Nephron progenitor cell (in vitro differentiated cells): ENCODE data around the gene SNED1.

Experiments used
- DNase-seq: peaks from one replicate; pipeline ENCODE4 v3.0.0; 2021
- H3K27ac Mint-ChIP-seq: 2 replicates; pipeline ENCODE4 v1.8.0; 2021; ENCODE audit warnings: mild to moderate bottlenecking, moderate library complexity, mixed read lengths
- H3K27me3 Mint-ChIP-seq: 2 replicates; pipeline ENCODE4 v1.8.0; 2021; ENCODE audit warnings: mild to moderate bottlenecking, low read depth, mixed read lengths; ENCODE audit not compliant: poor library complexity
- H3K36me3 Mint-ChIP-seq: 2 replicates; pipeline ENCODE4 v1.8.0; 2021; ENCODE audit warnings: low read depth, mixed read lengths
- H3K4me1 Mint-ChIP-seq: 2 replicates; pipeline ENCODE4 v1.8.0; 2021; ENCODE audit warnings: mixed read lengths
- H3K4me3 Mint-ChIP-seq: 2 replicates; pipeline ENCODE4 v1.8.0; 2021; ENCODE audit warnings: mild to moderate bottlenecking, moderate library complexity, mixed read lengths
- H3K9me3 Mint-ChIP-seq: 2 replicates; pipeline ENCODE4 v1.8.0; 2021; ENCODE audit warnings: mild to moderate bottlenecking, moderate library complexity, mixed read lengths
- TF ChIP-seq, protein P1 (sequence below): fragments of 200-600 bp; sonication (generic); IDR thresholded peaks from 2 replicates; pipeline ENCODE4 v1.5.0; 2021; ENCODE audit warnings: antibody characterized with exemption

Gene SNED1

DNA sequence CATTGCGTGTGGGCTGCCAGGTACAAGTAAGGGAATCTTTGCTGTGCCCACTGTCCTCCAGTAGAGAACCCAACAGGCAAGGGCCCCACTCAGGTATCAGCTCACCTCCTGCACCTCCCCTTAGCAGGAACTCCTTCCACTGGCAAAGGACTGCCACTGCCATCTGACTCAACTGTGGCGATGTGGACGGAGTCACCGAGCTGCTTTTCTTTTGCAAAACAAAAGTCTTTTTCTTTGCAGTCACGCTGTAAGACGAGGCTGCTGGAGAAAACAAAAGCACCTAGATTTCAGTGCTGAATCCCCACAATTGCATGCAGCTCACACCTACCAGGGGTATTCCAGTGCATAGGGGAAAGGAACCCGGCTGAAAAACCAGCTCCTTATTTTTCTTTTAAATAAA is 95.8 kb downstream of the SNED1 start:
- no peak for DNase-seq
- TF ChIP-seq, protein P1, sequence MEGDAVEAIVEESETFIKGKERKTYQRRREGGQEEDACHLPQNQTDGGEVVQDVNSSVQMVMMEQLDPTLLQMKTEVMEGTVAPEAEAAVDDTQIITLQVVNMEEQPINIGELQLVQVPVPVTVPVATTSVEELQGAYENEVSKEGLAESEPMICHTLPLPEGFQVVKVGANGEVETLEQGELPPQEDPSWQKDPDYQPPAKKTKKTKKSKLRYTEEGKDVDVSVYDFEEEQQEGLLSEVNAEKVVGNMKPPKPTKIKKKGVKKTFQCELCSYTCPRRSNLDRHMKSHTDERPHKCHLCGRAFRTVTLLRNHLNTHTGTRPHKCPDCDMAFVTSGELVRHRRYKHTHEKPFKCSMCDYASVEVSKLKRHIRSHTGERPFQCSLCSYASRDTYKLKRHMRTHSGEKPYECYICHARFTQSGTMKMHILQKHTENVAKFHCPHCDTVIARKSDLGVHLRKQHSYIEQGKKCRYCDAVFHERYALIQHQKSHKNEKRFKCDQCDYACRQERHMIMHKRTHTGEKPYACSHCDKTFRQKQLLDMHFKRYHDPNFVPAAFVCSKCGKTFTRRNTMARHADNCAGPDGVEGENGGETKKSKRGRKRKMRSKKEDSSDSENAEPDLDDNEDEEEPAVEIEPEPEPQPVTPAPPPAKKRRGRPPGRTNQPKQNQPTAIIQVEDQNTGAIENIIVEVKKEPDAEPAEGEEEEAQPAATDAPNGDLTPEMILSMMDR, result no peak
- Mint-ChIP-seq H3K27ac (no peak overlapping the region), H3K4me1 (peaks cover 27% of the 10 kb centered on the region), H3K9me3 (no peaks in the 10 kb centered on the region), H3K4me3 (no peak overlapping the region), H3K36me3 (peaks cover 50% of the 10 kb centered on the region), H3K27me3 (no peaks in the 10 kb centered on the region)

DNA sequence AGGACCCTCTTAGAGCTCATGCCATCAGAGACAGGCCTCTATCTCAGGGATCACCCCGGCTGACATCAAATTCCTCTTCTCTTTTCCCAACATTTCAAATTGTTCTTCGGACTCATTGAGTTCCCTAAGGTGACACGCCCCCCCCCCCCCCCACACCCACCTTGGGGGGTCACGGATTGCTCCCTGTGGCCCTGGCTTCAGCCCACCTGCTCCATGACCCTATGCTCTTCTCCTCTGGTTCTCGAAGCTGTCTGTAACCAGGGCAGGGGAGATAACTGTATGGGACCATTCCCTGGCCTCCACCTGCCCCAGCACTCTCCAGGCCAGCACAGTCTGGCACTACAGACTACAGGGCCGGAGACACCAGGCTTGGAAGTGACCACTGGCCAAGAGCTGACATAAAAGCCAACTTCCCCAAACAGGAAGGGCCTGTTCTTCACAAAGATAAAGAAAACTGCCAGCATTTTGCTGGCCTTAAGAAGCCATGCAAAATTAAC is 96.6 kb downstream of the SNED1 start:
- no peaks in the 10 kb centered on the region for H3K9me3 Mint-ChIP-seq
- TF ChIP-seq, protein P1, result no peak
- H3K27ac Mint-ChIP-seq, result no peak overlapping the region
- peaks cover 27% of the 10 kb centered on the region for H3K4me1 Mint-ChIP-seq
- H3K4me3 Mint-ChIP-seq, result no peak overlapping the region
- DNase-seq, result no peak
- peaks cover 52% of the 10 kb centered on the region for H3K36me3 Mint-ChIP-seq
- no peaks in the 10 kb centered on the region for H3K27me3 Mint-ChIP-seq

DNA sequence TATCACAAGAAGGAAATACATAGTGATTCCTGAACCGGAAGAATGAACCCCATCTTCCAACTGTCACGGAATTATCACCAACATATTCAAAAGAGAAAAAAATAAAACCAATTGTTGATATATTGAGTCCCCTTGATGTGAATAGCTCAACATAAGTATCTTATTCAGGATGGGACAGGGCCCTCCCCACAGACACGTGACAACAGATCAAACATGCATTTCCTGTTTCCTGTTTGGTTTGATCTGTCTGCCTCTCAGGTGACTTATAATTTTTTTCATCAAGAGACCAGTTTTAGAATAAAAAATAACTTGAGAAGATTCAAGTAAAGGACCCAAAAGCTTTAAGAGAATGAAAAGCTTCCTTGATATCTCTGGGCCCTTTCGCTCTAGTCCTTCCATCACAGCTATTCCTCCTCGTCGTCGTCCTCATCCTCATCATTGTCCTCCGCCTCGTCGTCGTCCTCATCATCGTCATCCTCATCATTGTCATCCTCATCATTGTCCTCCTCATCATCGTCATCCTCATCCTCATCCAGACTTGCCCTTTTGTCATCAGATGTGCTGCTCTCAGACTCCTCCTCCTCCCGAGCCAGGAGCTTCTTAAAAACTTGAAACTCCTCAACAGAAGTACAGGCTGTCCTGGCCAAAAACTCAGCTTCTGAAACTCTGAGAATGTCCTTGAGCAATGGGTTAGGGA is 97.3 kb downstream of the SNED1 start:
- Mint-ChIP-seq H3K9me3 (no peaks in the 10 kb centered on the region), H3K4me3 (no peak overlapping the region), H3K4me1 (peaks cover 29% of the 10 kb centered on the region), H3K27me3 (no peaks in the 10 kb centered on the region), H3K36me3 (peaks cover 53% of the 10 kb centered on the region), H3K27ac (peak overlapping the region; percentile 68)
- no peak for DNase-seq
- TF ChIP-seq, protein P1, result no peak

DNA sequence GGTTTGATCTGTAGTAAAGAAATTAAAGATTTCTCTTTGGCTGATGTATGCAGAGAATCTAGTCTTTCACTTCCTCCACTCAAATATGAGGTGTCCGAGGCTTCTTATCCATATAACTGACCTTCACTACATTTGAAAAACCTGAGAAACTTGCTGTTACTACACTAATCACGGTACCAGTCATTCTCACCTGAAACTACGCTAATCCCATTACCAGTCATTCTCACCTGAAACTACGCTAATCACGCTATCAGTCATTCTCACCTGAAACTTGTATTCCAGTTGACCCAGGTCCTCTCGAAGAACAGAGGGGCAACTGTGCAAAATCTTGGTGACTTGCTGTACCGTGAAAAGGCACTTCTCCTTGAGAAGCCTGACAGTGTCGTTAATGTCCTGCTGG is 98.6 kb downstream of the SNED1 start:
- TF ChIP-seq, protein P1, result no peak
- Mint-ChIP-seq H3K27ac (no peak overlapping the region), H3K4me1 (peaks cover 26% of the 10 kb centered on the region)

DNA sequence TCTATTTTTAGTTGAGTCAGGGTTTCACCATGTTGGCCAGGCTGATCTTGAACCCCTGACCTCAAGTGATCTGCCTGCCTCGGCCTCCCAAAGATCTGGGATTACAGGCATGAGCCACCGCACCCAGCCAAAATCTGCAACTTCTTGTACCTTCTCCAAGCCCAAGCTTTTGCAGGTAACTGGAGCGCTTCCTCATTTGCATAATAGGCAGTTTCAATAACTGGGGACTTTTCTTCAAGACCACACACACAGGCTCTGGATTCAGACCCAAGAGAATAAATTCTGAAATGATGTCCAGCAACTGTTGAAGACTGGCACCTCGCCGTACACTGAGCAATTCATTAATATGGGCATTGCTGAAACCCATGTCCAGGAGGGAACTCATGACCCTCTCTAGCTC is 100.8 kb downstream of the SNED1 start:
- no peak overlapping the region for H3K4me3 Mint-ChIP-seq
- TF ChIP-seq, protein P1, result no peak
- no peaks in the 10 kb centered on the region for H3K9me3 Mint-ChIP-seq
- H3K27me3 Mint-ChIP-seq, result no peaks in the 10 kb centered on the region
- no peak overlapping the region for H3K27ac Mint-ChIP-seq
- peaks cover 29% of the 10 kb centered on the region for H3K4me1 Mint-ChIP-seq
- no peak for DNase-seq
- H3K36me3 Mint-ChIP-seq, result peaks cover 43% of the 10 kb centered on the region

More for the DNA sequence above, 98.6 kb downstream of the SNED1 start:
- no peak overlapping the region for H3K4me3 Mint-ChIP-seq
- H3K36me3 Mint-ChIP-seq, result peaks cover 49% of the 10 kb centered on the region
- no peak for DNase-seq
- no peaks in the 10 kb centered on the region for H3K27me3 Mint-ChIP-seq
- no peaks in the 10 kb centered on the region for H3K9me3 Mint-ChIP-seq
